ENCODE results near the gene AK9.
"Not testable (repeated sequence)": the region's sequence is repeated elsewhere in the genome, so short reads cannot be mapped to it uniquely, and the experiment has no call there.

AK9 gene

GRCh38 chr6:109461733-109462526, 229.1 kb downstream of the AK9 start:
- Histone ChIP-seq H3K4me3 (no peak overlapping the region), H3K9me3 (no peaks in the 10 kb centered on the region), H3K36me3 (peaks cover 39 to 57% (median 41%) of the 10 kb centered on the region in 3 donors), H3K27me3 (no peaks in the 10 kb centered on the region), H3K27ac (no peak overlapping the region), H3K4me1 (peaks cover 0 to 3% (median under 1%) of the 10 kb centered on the region in 4 donors)
- no peak for TF ChIP-seq CTCF (IDR thresholded peaks at IDR 0.05)
- no peak for DNase-seq
- intact Hi-C loops (cut with DNase I; ENCODE audit: low total_unique reads) = no loop called here

GRCh38 chr6:109461205-109461604, 229.8 kb downstream of the AK9 start:
- H3K4me3 ChIP-seq; H3K27ac ChIP-seq; H3K9me3 ChIP-seq; H3K4me1 ChIP-seq; DNase-seq; H3K27me3 ChIP-seq; intact Hi-C loops (cut with DNase I; ENCODE audit: low total_unique reads): not testable (repeated sequence)
- peaks cover 32 to 50% (median 35%) of the 10 kb centered on the region in 3 donors for H3K36me3 ChIP-seq

GRCh38 chr6:109460161-109460829, 230.7 kb downstream of the AK9 start:
- H3K27ac ChIP-seq = no peak overlapping the region
- H3K4me1 ChIP-seq = peaks cover 0 to 10% (median 9%) of the 10 kb centered on the region in 4 donors
- H3K4me3 ChIP-seq = no peak overlapping the region
- intact Hi-C loops (cut with DNase I; ENCODE audit: low total_unique reads) = no loop called here
- no peak for DNase-seq
- H3K27me3 ChIP-seq = no peaks in the 10 kb centered on the region
- TF ChIP-seq CTCF (IDR thresholded peaks at IDR 0.05) = no peak
- no peaks in the 10 kb centered on the region for H3K9me3 ChIP-seq
- H3K36me3 ChIP-seq = peaks cover 23 to 41% (median 26%) of the 10 kb centered on the region in 3 donors

GRCh38 chr6:109458774-109459531, 232.0 kb downstream of the AK9 start:
- TF ChIP-seq CTCF (IDR thresholded peaks at IDR 0.05) = no peak
- Histone ChIP-seq H3K4me3 (no peak overlapping the region), H3K36me3 (peaks cover 17 to 30% (median 20%) of the 10 kb centered on the region in 3 donors), H3K27me3 (no peaks in the 10 kb centered on the region), H3K4me1 (peaks cover 0 to 22% (median 16%) of the 10 kb centered on the region in 4 donors), H3K9me3 (no peaks in the 10 kb centered on the region), H3K27ac (no peak overlapping the region)
- intact Hi-C loops (cut with DNase I; ENCODE audit: low total_unique reads) = no loop called here
- DNase-seq = no peak

- Histone ChIP-seq H3K9me3 (no peaks in the 10 kb centered on the region), H3K27ac (peak overlapping the region; percentile 86), H3K4me1 (peaks cover 0 to 29% (median 26%) of the 10 kb centered on the region in 4 donors), H3K4me3 (no peak overlapping the region), H3K36me3 (peaks cover 3 to 17% (median 11%) of the 10 kb centered on the region in 3 donors), H3K27me3 (no peaks in the 10 kb centered on the region)
- intact Hi-C loops (cut with DNase I; ENCODE audit: low total_unique reads) = no loop called here
- no peak for DNase-seq
- no peak for TF ChIP-seq CTCF (IDR thresholded peaks at IDR 0.05)
Observed at GRCh38 chr6:109457562-109457996, 233.4 kb downstream of the AK9 start.
